Esophagus squamous epithelium (tissue), 5 donors: Measurements from ENCODE around the gene MGMT. TPM values are rescaled to one million over a fixed set of nuclear protein-coding genes. Genes with fewer than 3 reads are reported as not detected.

Experiments used
- DNase-seq: peaks from one replicate; lab custom pipeline; 2025; lab: John Stamatoyannopoulos, UW
- H3K27ac ChIP-seq, 4 donors: fragments of 200-600 bp; sonication (generic); one replicate each; pipeline ENCODE4 v1.5.1; 2016 to 2019; ENCODE audit warnings: mild to moderate bottlenecking in 1 of 4
- H3K27me3 ChIP-seq, 4 donors: fragments of 200-600 bp; sonication (generic); 1 replicate in 3 of 4; 2 replicates in 1 of 4; pipeline versions ENCODE4 v1.5.1 to v1.6.0; 2017 to 2021; ENCODE audit warnings: antibody characterized with exemption in 1 of 4
- H3K36me3 ChIP-seq, 3 donors: fragments of 200-600 bp; sonication (generic); one replicate each; pipeline ENCODE4 v1.5.1; 2016 to 2019
- H3K4me1 ChIP-seq, 3 donors: fragments of 200-600 bp; sonication (generic); one replicate each; pipeline ENCODE4 v1.5.1; 2017 to 2019
- H3K4me3 ChIP-seq, 4 donors: fragments of 200-600 bp; sonication (generic); 1 replicate in 3 of 4; 2 replicates in 1 of 4; pipeline ENCODE4 v1.5.1; 2016 to 2019; ENCODE audit warnings: mild to moderate bottlenecking in 2 of 4, moderate library complexity in 1 of 4
- H3K9me3 ChIP-seq, 3 donors: fragments of 200-600 bp; sonication (generic); one replicate each; pipeline ENCODE4 v1.5.1; 2016 to 2019
- POLR2A ChIP-seq, 4 donors: fragments of 450-650 bp; IDR thresholded peaks; one replicate each; pipeline ENCODE4 v1.6.1; 2017; ENCODE audit warnings: antibody characterized with exemption in 4 of 4, mild to moderate bottlenecking in 4 of 4, moderate library complexity in 3 of 4
- WGBS, 2 donors: methylation state at CpG; one replicate each; pipeline ENCODE4 v1.1.5; 2018; 5-methylcytosine and 5-hydroxymethylcytosine counted together
- intact Hi-C: fragments of 100-400 bp; cut with DNase I; formaldehyde crosslinking; loops from one replicate; pipeline ENCODE4 v1.15.0; 2022
- total RNA-seq, 4 donors: library from RNA; depleted of rRNA; stranded (reverse); fragments of >200 nt; gene quantifications; one replicate each; pipeline ENCODE4 v1.1.0, GENCODE V29; 2016
- TF ChIP-seq, protein P1 (sequence below), 6 experiments: fragments of 450-650 bp in 4 of 6; fragments of 200-600 bp in 2 of 6; sonication (generic) in 2 of 6; IDR thresholded peaks; one replicate each; pipeline ENCODE4 v1.5.1; 2016 to 2019; ENCODE audit warnings: antibody characterized with exemption in 6 of 6, mild to moderate bottlenecking in 4 of 6, moderate library complexity in 4 of 6
- donor health status: DM: yes; HTN: yes; CAD: no.

Gene MGMT
- total RNA-seq, 4 donors from 2014 or later: 15.6 to 28.8 (median 18.4) TPM

DNA sequence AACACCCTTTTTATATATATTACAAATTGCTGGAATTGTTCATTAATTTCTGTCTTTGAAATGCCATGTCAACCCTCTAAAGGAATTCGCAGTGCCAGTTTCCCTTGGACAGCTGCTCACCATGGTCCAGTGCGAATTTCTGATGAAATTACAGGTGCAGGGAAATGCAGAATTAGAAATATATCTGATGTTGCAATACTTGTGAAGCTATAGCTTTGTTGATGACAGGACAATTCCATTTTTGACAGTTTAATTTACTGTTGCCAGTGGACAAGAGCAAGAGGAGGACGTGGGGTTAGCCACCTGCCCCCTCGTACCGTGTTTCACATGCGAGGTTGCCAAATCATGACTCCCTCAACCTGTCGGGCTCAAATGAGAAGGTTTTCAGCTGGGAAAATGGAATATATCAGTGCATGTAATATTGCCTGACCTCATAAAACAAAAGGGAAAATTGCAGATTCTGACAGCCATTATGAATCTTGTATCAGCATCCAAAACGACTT, 140.6 kb downstream of the MGMT start:
- H3K27me3 ChIP-seq: no peaks in the 10 kb centered on the region
- DNase-seq: no peak
- intact Hi-C loops: no loop called here
- H3K27ac ChIP-seq: no peak overlapping the region
- H3K9me3 ChIP-seq: no peaks in the 10 kb centered on the region
- H3K4me1 ChIP-seq: no peaks in the 10 kb centered on the region
- peaks cover 0 to 7% (median 0%) of the 10 kb centered on the region in 3 donors for H3K36me3 ChIP-seq
- H3K4me3 ChIP-seq: no peak overlapping the region
- TF ChIP-seq POLR2A (IDR thresholded peaks at IDR 0.05): no peak
- 88 to 93% methylated on average over 8 of the region's 8 CpGs for WGBS, 2 donors

DNA sequence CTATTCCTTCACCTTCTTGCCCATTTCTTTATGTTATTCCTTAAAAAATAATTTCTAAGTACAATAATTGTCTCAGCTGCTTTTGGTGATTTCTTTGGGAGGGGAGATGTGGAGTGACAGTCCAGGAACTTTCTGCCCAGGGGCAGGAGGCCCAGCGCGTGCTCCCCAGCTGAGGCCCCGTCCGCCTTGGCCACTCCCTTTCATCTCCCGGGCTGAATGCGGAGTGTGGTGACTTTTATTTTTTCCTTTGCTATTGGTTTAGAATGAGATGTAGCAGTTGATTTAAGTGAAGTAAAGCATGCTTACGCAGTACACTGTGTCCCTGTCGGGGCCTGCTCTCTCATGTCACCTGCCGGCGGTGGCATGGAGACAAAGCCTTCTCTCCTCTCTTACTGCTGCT, 141.6 kb downstream of the MGMT start:
- Histone ChIP-seq H3K9me3 (no peaks in the 10 kb centered on the region), H3K4me3 (no peak overlapping the region), H3K36me3 (peaks cover 0 to 7% (median 0%) of the 10 kb centered on the region in 3 donors), H3K27me3 (no peaks in the 10 kb centered on the region), H3K4me1 (no peaks in the 10 kb centered on the region), H3K27ac (no peak overlapping the region)
- TF ChIP-seq, protein P1, sequence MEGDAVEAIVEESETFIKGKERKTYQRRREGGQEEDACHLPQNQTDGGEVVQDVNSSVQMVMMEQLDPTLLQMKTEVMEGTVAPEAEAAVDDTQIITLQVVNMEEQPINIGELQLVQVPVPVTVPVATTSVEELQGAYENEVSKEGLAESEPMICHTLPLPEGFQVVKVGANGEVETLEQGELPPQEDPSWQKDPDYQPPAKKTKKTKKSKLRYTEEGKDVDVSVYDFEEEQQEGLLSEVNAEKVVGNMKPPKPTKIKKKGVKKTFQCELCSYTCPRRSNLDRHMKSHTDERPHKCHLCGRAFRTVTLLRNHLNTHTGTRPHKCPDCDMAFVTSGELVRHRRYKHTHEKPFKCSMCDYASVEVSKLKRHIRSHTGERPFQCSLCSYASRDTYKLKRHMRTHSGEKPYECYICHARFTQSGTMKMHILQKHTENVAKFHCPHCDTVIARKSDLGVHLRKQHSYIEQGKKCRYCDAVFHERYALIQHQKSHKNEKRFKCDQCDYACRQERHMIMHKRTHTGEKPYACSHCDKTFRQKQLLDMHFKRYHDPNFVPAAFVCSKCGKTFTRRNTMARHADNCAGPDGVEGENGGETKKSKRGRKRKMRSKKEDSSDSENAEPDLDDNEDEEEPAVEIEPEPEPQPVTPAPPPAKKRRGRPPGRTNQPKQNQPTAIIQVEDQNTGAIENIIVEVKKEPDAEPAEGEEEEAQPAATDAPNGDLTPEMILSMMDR (IDR thresholded peaks at IDR 0.05): no peak
- TF ChIP-seq POLR2A (IDR thresholded peaks at IDR 0.05): no peak
- 72 to 92% methylated on average over 9 to 10 of the region's 10 CpGs for WGBS, 2 donors
- DNase-seq: no peak
- intact Hi-C loops: no loop called here

DNA sequence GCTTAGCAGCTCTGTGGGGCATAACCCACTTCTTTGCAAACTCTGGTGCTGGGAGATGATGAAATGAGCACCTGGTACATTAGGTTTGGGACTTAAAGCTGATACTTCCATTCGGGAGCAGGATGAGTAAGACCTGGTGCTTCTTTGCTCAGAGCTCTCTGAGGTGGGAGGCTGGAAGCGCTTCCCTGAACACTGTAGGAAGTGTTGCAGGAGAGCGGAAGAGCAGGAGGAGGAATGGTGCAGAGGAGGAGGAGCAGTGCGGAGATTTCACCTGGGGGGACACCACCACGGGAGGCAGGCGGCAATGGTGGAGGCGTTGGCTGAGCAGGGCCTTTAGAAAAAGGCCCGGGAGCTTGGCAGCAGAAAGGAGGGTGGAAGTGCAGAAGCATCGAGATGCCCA, 142.5 kb downstream of the MGMT start:
- WGBS, 2 donors: 92 to 94% methylated on average over 9 of the region's 9 CpGs
- no peak for DNase-seq
- intact Hi-C loops: no loop called here

DNA sequence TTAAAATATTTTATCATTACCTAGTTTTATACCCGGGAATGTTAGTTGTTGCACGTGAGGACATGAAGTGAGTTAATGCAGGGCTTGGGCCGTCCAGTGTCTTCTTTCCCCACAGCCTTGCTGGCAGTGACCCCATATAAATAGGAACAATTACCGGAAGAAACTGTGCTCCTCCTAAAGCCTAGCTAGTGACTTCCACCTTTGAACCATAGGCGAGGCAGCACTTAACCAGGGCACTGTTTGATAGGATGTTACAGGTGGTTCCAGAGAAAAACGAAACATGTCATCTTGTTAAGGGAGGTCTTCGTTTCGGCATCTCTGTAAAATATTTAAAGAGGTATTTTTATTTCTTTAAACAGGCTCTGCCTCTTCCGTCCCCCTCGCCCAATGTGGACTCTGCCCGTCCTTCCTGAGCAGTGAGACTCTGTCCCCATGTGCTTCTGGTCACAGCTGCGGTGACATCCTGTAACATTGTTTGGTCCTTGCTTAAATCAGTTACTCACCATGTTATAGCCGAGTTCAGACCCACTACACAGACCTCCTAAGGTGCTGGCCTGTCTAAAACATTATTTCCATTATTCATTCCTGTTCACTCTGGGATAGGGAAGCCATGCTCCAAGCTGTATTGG, 145.6 kb downstream of the MGMT start:
- Histone ChIP-seq H3K9me3 (no peaks in the 10 kb centered on the region), H3K4me3 (no peak overlapping the region), H3K27ac (no peak overlapping the region), H3K36me3 (peaks cover 0 to 7% (median 0%) of the 10 kb centered on the region in 3 donors), H3K4me1 (no peaks in the 10 kb centered on the region), H3K27me3 (no peaks in the 10 kb centered on the region)
- intact Hi-C loops: no loop called here
- no peak for TF ChIP-seq POLR2A (IDR thresholded peaks at IDR 0.05)
- TF ChIP-seq, protein P1 (IDR thresholded peaks at IDR 0.05): no peak
- no peak for DNase-seq
- 86 to 89% methylated on average over 13 of the region's 13 CpGs for WGBS, 2 donors

More for the DNA sequence above, 142.5 kb downstream of the MGMT start:
- Histone ChIP-seq H3K27me3 (no peaks in the 10 kb centered on the region), H3K9me3 (no peaks in the 10 kb centered on the region), H3K4me1 (no peaks in the 10 kb centered on the region), H3K36me3 (peaks cover 0 to 7% (median 0%) of the 10 kb centered on the region in 3 donors), H3K4me3 (no peak overlapping the region), H3K27ac (no peak overlapping the region)
- TF ChIP-seq POLR2A (IDR thresholded peaks at IDR 0.05): no peak
- TF ChIP-seq, protein P1 (IDR thresholded peaks at IDR 0.05): no peak

DNA sequence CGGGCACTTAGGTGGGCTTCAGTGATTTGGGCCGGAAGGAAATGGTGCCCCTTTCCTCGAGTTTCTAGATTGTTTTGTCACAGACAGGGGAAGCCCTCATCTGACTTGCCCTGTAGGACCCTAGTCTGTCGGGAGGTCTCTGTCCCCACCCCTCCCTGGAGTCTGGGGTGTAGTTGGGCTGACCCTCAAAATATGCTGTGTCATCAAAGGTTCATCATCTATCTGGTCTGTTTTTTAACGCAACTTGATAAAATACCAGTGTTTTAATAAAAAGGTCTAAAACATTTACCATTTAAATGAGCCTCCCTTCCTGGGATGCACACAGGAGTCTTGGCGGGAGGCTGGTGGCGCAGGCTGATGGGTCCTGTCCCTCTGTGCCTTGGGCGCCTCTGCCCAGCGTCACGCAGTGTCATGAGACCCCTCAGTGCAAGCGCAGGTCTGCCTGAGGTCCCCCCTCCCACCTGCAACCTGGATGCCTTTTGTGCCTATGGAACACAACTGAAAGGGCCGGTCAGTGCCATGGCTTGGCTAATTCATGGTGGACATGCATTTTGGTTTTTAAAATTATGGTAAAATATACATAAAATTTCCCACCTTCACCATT, 146.4 kb downstream of the MGMT start:
- intact Hi-C loops: no loop called here

More for the DNA sequence above, 146.4 kb downstream of the MGMT start:
- DNase-seq: no peak
- Histone ChIP-seq H3K9me3 (no peaks in the 10 kb centered on the region), H3K27ac (no peak overlapping the region), H3K4me1 (no peaks in the 10 kb centered on the region), H3K36me3 (peaks cover 0 to 7% (median 0%) of the 10 kb centered on the region in 3 donors), H3K4me3 (no peak overlapping the region), H3K27me3 (no peaks in the 10 kb centered on the region)
- WGBS, 2 donors: 87 to 96% methylated on average over 7 to 12 of the region's 12 CpGs
- no peak for TF ChIP-seq POLR2A (IDR thresholded peaks at IDR 0.05)
- TF ChIP-seq, protein P1 (IDR thresholded peaks at IDR 0.05): no peak
